HG03196 (cell line): ENCODE data around the gene EVL.

Experiments used
- ATAC-seq: cut with Tn5 transposase; IDR thresholded peaks from one replicate; pipeline ENCODE4 v1.9.1; 2021; ENCODE audit not compliant: unreplicated experiment

EVL gene

GRCh38 chr14:100108042-100108825 lies 43.0 kb downstream of the EVL start:
- peak; percentile 71 for ATAC-seq

DNA sequence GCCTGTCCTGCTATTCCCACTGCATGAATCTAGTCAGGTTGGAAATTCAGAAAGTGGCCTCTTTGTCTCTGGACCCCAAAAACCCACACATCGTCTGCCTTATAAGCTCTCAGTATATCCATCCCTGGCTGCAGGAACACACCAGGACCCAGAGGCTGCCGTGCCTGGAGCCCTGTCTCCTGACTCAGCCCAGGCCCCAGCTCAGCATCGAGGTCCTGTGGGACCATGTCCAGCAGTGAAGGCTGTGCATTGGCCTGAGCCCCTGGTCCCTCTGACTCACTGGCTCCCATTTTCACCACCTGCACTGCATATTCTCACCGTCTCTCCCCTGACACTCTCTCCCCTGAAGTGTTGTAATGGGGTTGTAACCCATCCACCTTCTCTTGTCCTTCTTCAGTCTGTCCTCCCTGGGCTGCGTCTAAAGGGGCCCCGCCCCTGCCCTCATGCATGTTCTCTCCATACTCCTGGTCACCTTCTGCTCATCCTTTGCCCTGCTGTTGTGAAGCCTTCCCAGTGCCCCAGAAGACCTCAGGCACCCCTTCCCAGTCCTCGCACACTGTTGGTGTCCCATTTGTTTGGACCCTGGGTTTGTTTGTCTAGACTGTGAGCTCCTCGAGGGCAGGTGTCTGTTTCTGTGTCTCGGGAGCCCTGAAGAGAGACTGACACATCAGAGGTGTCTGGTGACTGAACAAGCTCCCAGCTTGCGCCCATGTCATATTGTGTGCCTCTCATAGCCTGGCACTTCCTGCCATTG lies 43.8 kb downstream of the EVL start:
- ATAC-seq = no peak

GRCh38 chr14:100109594-100109955 lies 44.4 kb downstream of the EVL start:
- ATAC-seq = no peak

GRCh38 chr14:100110816-100111215 lies 45.6 kb downstream of the EVL start:
- ATAC-seq = no peak

GRCh38 chr14:100111931-100112704 lies 46.9 kb downstream of the EVL start:
- ATAC-seq = no peak

- no peak for ATAC-seq
Measured at GRCh38 chr14:100114109-100114765, 49.0 kb downstream of the EVL start.

DNA sequence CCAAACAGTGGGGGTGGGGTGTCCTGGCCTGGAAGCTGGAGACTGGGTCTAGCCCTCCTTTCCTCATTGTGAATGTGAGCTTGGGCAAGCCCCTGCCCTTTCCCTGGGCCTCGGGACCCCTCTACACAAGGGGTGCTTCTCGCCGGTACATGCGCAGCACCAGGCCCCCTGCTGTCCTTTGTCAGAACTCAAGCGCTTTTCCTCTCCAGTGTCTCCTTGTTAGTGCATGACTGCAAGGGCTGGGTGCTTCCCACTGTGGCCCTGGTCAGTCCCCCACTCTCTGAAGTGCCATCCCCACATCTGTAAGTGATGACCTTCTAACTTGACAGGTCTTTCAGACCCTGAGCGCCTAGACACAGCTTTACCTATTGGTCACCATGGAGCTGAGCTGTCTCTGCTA lies 50.0 kb downstream of the EVL start:
- ATAC-seq = no peak

DNA sequence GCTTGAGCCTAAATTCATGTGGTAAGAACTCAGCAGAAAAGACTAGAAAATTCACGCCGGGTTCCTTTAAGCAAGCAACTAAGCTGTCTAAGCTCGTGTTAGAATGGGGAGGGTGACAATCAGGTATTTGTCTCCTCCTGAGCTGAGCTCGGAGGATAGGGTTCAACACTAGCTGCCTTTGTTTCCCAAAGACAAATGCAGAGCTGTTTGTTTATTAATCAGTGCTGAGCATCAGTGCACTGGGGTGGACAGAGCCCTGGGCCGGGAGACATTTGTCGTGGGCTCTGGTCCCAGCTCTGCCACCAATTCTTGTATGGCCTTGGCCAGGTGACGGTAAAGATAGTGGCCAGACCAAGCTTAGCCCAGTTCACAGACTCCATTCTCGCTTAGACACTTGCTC lies 50.5 kb downstream of the EVL start:
- no peak for ATAC-seq

DNA sequence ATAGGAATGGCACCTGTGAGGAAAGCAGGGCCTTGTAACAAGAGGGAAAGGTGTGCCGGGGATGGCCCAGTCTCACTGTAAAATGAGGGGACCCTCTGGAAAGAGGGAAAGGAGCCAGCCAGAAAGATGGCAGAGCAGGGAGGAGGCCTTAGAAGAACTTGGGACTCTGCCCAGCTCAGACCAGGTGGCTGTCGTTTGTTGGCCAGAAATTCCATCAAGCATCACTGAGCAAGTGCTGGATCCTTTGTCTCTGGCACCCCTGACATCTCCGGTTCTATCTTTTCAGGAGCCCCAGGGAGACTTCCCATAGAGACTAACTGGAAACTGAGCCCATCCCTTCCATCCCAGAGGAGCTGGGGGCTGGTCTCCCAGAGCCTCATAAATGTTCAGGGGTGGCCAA lies 50.9 kb downstream of the EVL start:
- ATAC-seq = no peak

GRCh38 chr14:100117026-100117425 lies 51.8 kb downstream of the EVL start:
- ATAC-seq = no peak

DNA sequence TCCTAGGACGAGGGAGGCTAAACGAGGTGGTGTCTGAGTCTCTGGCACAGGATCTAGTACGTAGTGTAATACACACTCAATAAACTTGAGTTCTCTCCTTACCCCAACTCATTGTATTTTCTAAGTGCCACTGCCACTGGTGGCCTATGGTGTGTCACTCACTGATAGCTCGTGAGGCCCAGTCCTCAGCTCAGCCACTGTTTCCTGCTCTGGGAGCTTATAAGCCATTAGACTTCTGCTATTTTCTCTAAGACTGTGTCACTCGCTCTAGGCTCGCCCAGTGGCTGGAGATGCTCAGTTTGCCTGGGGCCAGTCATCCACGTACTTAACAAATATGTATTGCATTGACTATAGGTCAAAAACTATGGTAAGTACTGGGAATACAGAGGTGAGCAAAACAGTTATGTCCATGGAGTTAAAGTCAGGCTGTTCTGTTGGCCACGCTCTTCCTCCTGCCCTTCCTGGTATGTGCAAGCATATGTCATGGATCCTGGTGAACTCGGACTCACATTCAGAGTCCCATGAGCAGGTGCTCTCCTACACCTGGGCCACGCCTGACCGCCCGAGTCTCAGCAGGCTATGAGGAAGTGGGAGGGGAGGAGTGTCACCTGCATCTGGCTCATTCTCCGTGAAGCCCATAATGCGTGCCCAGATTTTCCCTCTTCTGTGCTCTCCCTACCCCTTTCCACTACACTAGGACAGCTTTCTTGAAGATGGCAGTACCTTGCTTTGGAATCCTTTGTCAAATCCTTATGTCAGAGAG lies 52.6 kb downstream of the EVL start:
- no peak for ATAC-seq

DNA sequence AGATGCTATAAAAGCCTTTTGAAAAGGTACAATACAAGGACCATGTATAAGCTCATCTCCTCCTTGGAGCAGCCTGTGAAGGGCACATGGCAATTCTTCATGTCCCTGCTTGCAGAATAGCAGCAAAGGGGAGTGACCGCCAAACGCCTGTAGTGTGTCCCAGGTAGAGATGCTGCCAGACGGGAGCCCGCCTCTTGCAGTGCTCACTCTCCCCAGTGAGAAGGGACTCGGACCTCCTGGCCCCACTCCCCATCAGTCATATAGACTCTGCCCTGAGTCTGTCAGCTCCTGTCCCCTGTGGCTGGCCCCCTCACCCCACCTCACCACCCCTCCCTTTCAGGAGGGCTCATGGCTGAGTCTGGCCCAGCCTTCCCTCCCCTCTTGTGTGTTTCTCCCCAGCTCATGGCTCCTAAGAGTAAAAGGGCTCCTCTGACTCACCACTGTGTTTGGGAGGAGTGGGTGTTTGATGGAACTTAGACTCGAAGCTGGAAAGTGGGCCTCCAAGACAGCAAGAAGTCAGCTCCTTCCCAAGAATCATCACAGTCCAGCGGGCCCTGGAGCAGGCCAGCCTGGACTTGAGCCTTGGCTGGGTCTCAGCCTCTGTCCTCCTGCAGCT lies 53.3 kb downstream of the EVL start:
- no peak for ATAC-seq

GRCh38 chr14:100119251-100119650 lies 54.0 kb downstream of the EVL start:
- ATAC-seq = no peak

DNA sequence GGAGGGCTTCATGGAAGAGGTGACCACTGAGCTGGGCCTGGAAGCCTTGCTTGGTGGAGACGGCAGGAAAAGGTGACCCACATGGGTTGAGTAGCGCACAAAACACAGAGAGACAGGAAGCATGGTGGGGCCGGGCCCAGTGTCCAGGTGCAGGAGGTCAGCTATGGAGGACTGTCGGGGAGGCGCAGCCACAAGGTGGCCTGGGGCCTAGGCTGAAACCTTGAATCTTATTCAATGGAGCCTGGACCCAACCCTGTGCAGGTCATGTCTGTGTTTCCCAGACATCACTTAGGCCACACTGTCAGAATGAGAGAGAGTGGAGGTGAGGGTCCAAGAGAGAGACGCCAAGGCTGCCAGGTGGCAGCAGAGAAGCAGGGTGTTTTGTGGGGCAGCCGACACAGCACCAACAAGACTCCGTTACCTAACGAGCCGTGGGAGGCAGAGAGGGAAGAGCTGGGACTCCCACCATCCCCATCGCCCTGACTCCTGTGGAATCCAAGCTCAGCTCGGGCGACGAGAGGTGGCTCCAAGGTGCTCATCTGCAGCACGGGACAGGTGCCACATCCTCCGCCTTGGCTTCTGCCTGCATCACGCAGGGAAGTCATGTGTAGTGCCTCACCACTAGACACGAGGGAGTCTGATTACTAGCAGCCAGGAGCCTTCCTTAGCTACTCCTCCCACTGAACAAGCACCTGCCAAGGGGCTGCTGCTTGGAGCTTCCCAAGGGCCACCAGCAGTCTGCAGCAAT lies 55.5 kb downstream of the EVL start:
- no peak for ATAC-seq

- no peak for ATAC-seq
Measured at GRCh38 chr14:100121643-100122480, 56.6 kb downstream of the EVL start.

DNA sequence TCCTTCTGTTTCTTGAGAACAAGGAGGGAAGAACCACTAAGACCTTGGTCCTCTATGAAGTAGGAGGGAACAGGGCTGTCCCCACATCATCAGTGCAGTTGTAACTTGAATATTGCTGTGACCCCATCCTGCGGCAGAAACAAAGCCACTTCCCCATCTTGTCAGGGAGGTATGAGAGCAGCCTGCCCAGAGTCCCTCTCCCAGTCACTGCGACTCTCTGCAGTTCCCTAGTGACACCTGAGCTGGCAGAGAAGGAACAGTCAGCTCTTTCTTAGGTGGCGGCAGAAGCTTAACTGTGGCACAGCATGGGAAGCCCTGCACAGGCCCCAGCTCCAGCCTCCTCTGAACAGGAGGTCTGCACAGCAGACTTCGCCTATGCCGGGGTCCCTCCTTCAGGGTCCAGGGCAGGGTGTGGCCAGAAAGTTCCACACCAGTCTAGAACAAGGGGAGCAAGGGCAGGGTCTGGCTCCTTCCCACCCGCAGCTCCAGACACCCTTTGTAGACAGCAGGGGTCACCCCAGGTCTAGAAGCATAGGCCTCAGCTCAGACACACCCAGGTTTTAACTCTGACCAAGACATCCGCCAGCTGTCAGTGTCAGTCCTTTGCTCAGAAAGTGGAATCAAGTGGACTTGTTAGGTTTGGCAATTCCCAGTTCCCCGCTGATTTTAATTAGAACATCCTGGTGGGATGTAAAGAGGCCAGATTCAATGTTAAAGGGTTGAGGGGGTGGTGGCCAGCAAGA lies 57.4 kb downstream of the EVL start:
- no peak for ATAC-seq

DNA sequence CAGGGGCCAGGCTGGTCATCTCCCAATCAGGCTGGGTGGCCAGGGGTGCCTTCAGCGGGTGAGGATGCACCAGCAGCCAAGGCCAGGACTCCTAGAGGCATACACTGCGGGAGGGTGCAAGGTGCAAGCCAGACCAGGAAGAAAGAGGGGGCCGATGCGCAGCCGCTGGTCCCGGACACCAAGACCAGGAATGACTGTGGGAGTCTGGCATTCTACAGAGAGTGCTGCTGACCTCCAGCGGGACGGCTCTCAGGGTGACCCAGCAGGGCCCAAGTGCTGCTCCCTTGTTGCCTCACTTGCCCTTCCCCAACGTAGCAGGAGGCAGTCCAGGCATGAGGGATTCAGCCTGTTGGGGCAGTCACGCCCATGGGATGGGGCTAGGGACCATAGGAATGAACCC lies 58.4 kb downstream of the EVL start:
- ATAC-seq = no peak

GRCh38 chr14:100124551-100125088 lies 59.4 kb downstream of the EVL start:
- no peak for ATAC-seq
